GM12878 (cell line): Measurements from ENCODE around the gene LCE1D. TPM values are rescaled to one million over a fixed set of nuclear protein-coding genes. Genes with fewer than 3 reads are reported as not detected.

Source experiments
- ATAC-seq: fragments of 200-7000 bp; cut with Tn5 transposase; 3 replicates; pipeline ENCODE4 v1.9.1; 2020; ENCODE audit warnings: mild to moderate bottlenecking, moderate library complexity
- BruUV-seq: library from RNA; stranded (reverse); fragments of 400-500 nt; replicated peaks from 2 replicates; lab custom pipeline; 2021; lab: Mats Ljungman, UMichigan
- CTCF ChIA-PET: fragments of 300-600 bp; sonication (Branson Sonifier 250); formaldehyde crosslinking; extraction: SDS; loops from one replicate; lab custom pipeline; 2021; ENCODE audit warnings: inconsistent platforms; lab: Yijun Ruan, JAX
- POLR2A ChIA-PET: fragments of 350-600 bp; formaldehyde crosslinking; extraction: SDS; loops from one replicate; lab custom pipeline; 2021; ENCODE audit warnings: inconsistent platforms; lab: Charles Lee
- RAD21 ChIA-PET: fragments of 300-600 bp; sonication (Branson Sonifier 250); formaldehyde crosslinking; loops from one replicate; lab custom pipeline; 2023; ENCODE audit warnings: antibody characterized with exemption; ENCODE audit not compliant: unreplicated experiment; lab: Charles Lee
- SMC1A ChIA-PET: fragments of 300-600 bp; sonication (Branson Sonifier 250); formaldehyde crosslinking; loops from one replicate; lab custom pipeline; 2023; ENCODE audit not compliant: unreplicated experiment, uncharacterized antibody; lab: Charles Lee
- DNase-seq: peaks from one replicate; pipeline ENCODE4 v3.0.0-alpha.2; 2011; ENCODE audit warnings: low read depth, low spot score
- FAIRE-seq: peaks from 3 replicates; lab custom pipeline; 2011; peaks lifted over from hg19 to GRCh38; lab: Jason Lieb, UNC
- H2AFZ ChIP-seq: 2 replicates; pipeline ENCODE4 v1.6.0; 2011; ENCODE audit warnings: low read depth, low read length, control low read depth; ENCODE audit not compliant: control insufficient read depth
- H3K27ac ChIP-seq: 2 replicates; pipeline ENCODE4 v1.5.1; 2011; ENCODE audit warnings: control low read depth; ENCODE audit not compliant: control insufficient read depth, insufficient read depth
- H3K27me3 ChIP-seq, 2 experiments: replicated peaks in 1 of 2; 2 replicates each; pipeline versions ENCODE4 v1.6.0 to v1.6.1; 2011; ENCODE audit warnings: low read length in 1 of 2; ENCODE audit not compliant: control insufficient read depth in 2 of 2, insufficient read depth in 2 of 2
- H3K36me3 ChIP-seq, 2 experiments: 2 replicates each; pipeline ENCODE4 v1.5.1; 2011; ENCODE audit warnings: low read length in 1 of 2; ENCODE audit not compliant: control insufficient read depth in 2 of 2, insufficient read depth in 2 of 2
- H3K4me1 ChIP-seq: 2 replicates; pipeline ENCODE4 v1.6.1; 2011; ENCODE audit warnings: mild to moderate bottlenecking, low read length, moderate library complexity, mixed read lengths; ENCODE audit not compliant: control insufficient read depth, insufficient read depth
- H3K4me2 ChIP-seq: 2 replicates; pipeline ENCODE4 v1.6.0; 2011; ENCODE audit warnings: control low read depth; ENCODE audit not compliant: control insufficient read depth, insufficient read depth
- H3K4me3 ChIP-seq: fragments of 200-600 bp; sonication (generic); 2 replicates; pipeline ENCODE4 v1.5.1; 2016
- H3K79me2 ChIP-seq: 2 replicates; pipeline ENCODE4 v1.6.0; 2011; ENCODE audit warnings: low read length; ENCODE audit not compliant: control insufficient read depth, insufficient read depth
- H3K9ac ChIP-seq: 2 replicates; pipeline ENCODE4 v1.8.0; 2011; ENCODE audit warnings: low read length, control low read depth, mixed read lengths; ENCODE audit not compliant: control insufficient read depth, insufficient read depth
- H3K9me3 ChIP-seq: replicated peaks from 3 replicates; pipeline ENCODE4 v1.5.1; 2011; ENCODE audit warnings: mild to moderate bottlenecking, low read length; ENCODE audit not compliant: control insufficient read depth, insufficient read depth
- H4K20me1 ChIP-seq: 2 replicates; pipeline ENCODE4 v1.6.0; 2011; ENCODE audit not compliant: control insufficient read depth, insufficient read depth
- HDAC2 ChIP-seq: fragments of 200-600 bp; sonication (generic); IDR thresholded peaks from 2 replicates; pipeline ENCODE4 v1.6.1; 2017
- IKZF2 ChIP-seq, 2 experiments: fragments of 450-650 bp; IDR thresholded peaks; 2 replicates each; pipeline ENCODE4 v1.6.1; 2017; ENCODE audit warnings: mild to moderate bottlenecking in 2 of 2, moderate library complexity in 2 of 2
- IRF4 ChIP-seq: IDR thresholded peaks from 2 replicates; pipeline ENCODE4 v1.6.1; 2011; ENCODE audit warnings: low read depth, low read length
- NR2C1 ChIP-seq: fragments of 450-650 bp; IDR thresholded peaks from 2 replicates; pipeline ENCODE4 v1.6.1; 2017; ENCODE audit warnings: antibody characterized with exemption, mild to moderate bottlenecking, moderate library complexity
- RAD51 ChIP-seq: fragments of 450-650 bp; IDR thresholded peaks from 2 replicates; pipeline ENCODE4 v1.6.1; 2016; ENCODE audit warnings: moderate library complexity, mild to moderate bottlenecking, inconsistent platforms
- RB1 ChIP-seq: fragments of 450-650 bp; formaldehyde crosslinking; IDR thresholded peaks from 2 replicates; pipeline ENCODE4 v1.6.1; 2017; ENCODE audit warnings: mild to moderate bottlenecking, borderline replicate concordance
- RBBP5 ChIP-seq: fragments of 200-600 bp; sonication (generic); conservative IDR thresholded peaks from 2 replicates; pipeline ENCODE4 v1.6.1; 2016
- RCOR1 ChIP-seq: conservative IDR thresholded peaks from 2 replicates; pipeline ENCODE4 v1.6.1; 2012; ENCODE audit warnings: low read depth, low read length, improper control_type of control experiment
- SPI1 ChIP-seq: IDR thresholded peaks from 2 replicates; pipeline ENCODE4 v1.6.1; 2011; ENCODE audit warnings: low read depth, mild to moderate bottlenecking, low read length, moderate library complexity, borderline replicate concordance; ENCODE audit not compliant: insufficient read depth
- SUPT20H ChIP-seq: IDR thresholded peaks from 2 replicates; pipeline ENCODE4 v1.6.1; 2011; ENCODE audit warnings: low read depth, mild to moderate bottlenecking, low read length, moderate library complexity, borderline replicate concordance; ENCODE audit not compliant: control insufficient read depth
- TCF12 ChIP-seq: IDR thresholded peaks from 2 replicates; pipeline ENCODE4 v1.6.1; 2011; ENCODE audit warnings: low read depth, mild to moderate bottlenecking, low read length
- ZBTB40 ChIP-seq: fragments of 450-650 bp; IDR thresholded peaks from 2 replicates; pipeline ENCODE4 v1.6.1; 2016; ENCODE audit warnings: mild to moderate bottlenecking, moderate library complexity, borderline replicate concordance
- ZNF24 ChIP-seq: fragments of 450-650 bp; IDR thresholded peaks from 2 replicates; pipeline ENCODE4 v1.6.1; 2017; ENCODE audit warnings: antibody characterized with exemption, mild to moderate bottlenecking
- WGBS: methylation state at CpG from one replicate; pipeline ENCODE4 v1.1.6; 2016; ENCODE audit warnings: low lambda C conversion rate; ENCODE audit not compliant: insufficient replicate concordance, insufficient coverage; ENCODE audit errors: missing lambda C conversion rate; 5-methylcytosine and 5-hydroxymethylcytosine counted together
- in situ Hi-C: fragments of 300-500 bp; cut with MboI; formaldehyde crosslinking; loops from 9 replicates; pipeline ENCODE4 v1.14.3; 2018; ENCODE audit warnings: mixed read lengths
- intact Hi-C: fragments of 100-400 bp; cut with micrococcal nuclease; formaldehyde crosslinking; loops from one replicate; pipeline ENCODE4 v1.14.2; 2022; ENCODE audit not compliant: unreplicated experiment
- polyA plus RNA-seq, 11 experiments: library from polyadenylated mRNA; depleted of rRNA in 4 of 11; unstranded in 6 of 11; stranded (reverse) in 5 of 11; fragments of >200 nt; fragmentation: Nextera tagmentation in 4 of 11; fragmentation: Illumina TruSeq in 1 of 11; extraction: Ambion mirVana in 4 of 11; extraction: Trizol in 1 of 11; gene quantifications; 1 replicate in 1 of 11; 2 replicates in 10 of 11; pipeline versions ENCODE4 v1.2.1 to v1.2.3, GENCODE V29; 2011 to 2016; ENCODE audit warnings: inconsistent platforms in 2 of 11, missing spikeins in 2 of 11, low read depth in 1 of 11
- total RNA-seq, 4 experiments: library from RNA; depleted of rRNA in 3 of 4; stranded (reverse); fragments of >200 nt in 3 of 4; fragmentation: Illumina TruSeq in 1 of 4; extraction: Trizol in 1 of 4; gene quantifications; 2 replicates each; pipeline versions ENCODE4 v1.2.1 to v1.2.3, GENCODE V29; 2013 to 2021

The LCE1D gene
- total and polyA plus RNA-seq, 10 of the 15 experiments (the other 5 are each of a cell fraction or from before 2014, with no cell fraction given) = not detected

- H3K36me3 ChIP-seq = no peaks in the 10 kb centered on the region
- H3K4me2 ChIP-seq = no peak overlapping the region
- H2AFZ ChIP-seq = no peak overlapping the region
- 0% methylated on average over 1 of the region's 1 CpG for whole genome bisulfite sequencing
- no peak overlapping the region for H3K9ac ChIP-seq
- RAD21 ChIA-PET = no interaction called here
- intact Hi-C loops (no loop called here), in situ Hi-C loops (no loop called here)
- SMC1A ChIA-PET = no interaction called here
- no peaks in the 10 kb centered on the region for H3K9me3 ChIP-seq
- BruUV-seq = no TSS peak
- H3K4me3 ChIP-seq = no peak overlapping the region
- POLR2A ChIA-PET = no interaction called here
- DNase-seq (no peak), FAIRE-seq (no peak), ATAC-seq (no peak)
- CTCF ChIA-PET = interaction anchor here (0.6 to 1.4 kb wide), 3 partner anchors 118 to 471 kb away, joined by 3 read pairs; no protein-coding TSS in a partner anchor
- H3K79me2 ChIP-seq = no peaks in the 10 kb centered on the region
- no peak overlapping the region for H3K27ac ChIP-seq
- H3K4me1 ChIP-seq = no peaks in the 10 kb centered on the region
- H4K20me1 ChIP-seq = no peaks in the 10 kb centered on the region
- no peak for TF ChIP-seq IKZF2 (IDR thresholded peaks at IDR 0.05)
- no peak for TF ChIP-seq NR2C1
- TF ChIP-seq RB1 = no peak
- TF ChIP-seq ZNF24 = no peak
- TF ChIP-seq RBBP5 = no peak
- H3K27me3 ChIP-seq = no peaks in the 10 kb centered on the region
These were observed 44.3 kb upstream of the LCE1D start for GRCh38 chr1:152752225-152752624.

- in situ Hi-C loops = no loop called here
- Histone ChIP-seq H3K36me3 (no peaks in the 10 kb centered on the region), H3K27me3 (no peaks in the 10 kb centered on the region), H3K4me1 (no peaks in the 10 kb centered on the region), H3K9me3 (no peaks in the 10 kb centered on the region), H3K27ac (no peak overlapping the region), H4K20me1 (no peaks in the 10 kb centered on the region), H3K4me3 (no peak overlapping the region), H3K9ac (no peak overlapping the region), H3K4me2 (no peak overlapping the region), H3K79me2 (no peaks in the 10 kb centered on the region), H2AFZ (no peak overlapping the region)
- 0% methylated on average over 1 of the region's 1 CpG for WGBS
- intact Hi-C loops = no loop called here
- FAIRE-seq (no peak), ATAC-seq (no peak), DNase-seq (no peak)
- no TSS peak for BruUV-seq
- ChIA-PET CTCF (no interaction called here), POLR2A (no interaction called here), RAD21 (no interaction called here), SMC1A (interaction anchor here (1.0 kb wide), 1 partner anchor 528 kb away, joined by 3 read pairs; no protein-coding TSS in a partner anchor)
- TF ChIP-seq HDAC2 = no peak
- TF ChIP-seq RAD51 = no peak
- no peak for TF ChIP-seq SPI1
- TF ChIP-seq IRF4 = no peak
- no peak for TF ChIP-seq TCF12
- TF ChIP-seq RCOR1 = no peak
- no peak for TF ChIP-seq SUPT20H
- TF ChIP-seq ZBTB40 = no peak
These were observed 42.9 kb upstream of the LCE1D start for GRCh38 chr1:152753586-152753985.
